ENCODE results near the gene MRPL37. TPM values are rescaled to one million over a fixed set of nuclear protein-coding genes. Genes with fewer than 3 reads are reported as not detected.

MRPL37 gene
- total and polyA plus RNA-seq, 2 of the 4 experiments (the other 2 are of a cell fraction): 42.8 to 132 TPM

- H4K91ac ChIP-seq (ENCODE audit: insufficient read depth, low read depth, low read length): no peak overlapping the region
- no TSS peak for BruUV-seq (replicated peaks)
- no peaks in the 10 kb centered on the region for H3K27me3 ChIP-seq (ENCODE audit: control insufficient read depth, insufficient read depth, low read length)
- POLR2A ChIA-PET (ENCODE audit: unreplicated experiment): no interaction called here
- peaks cover 14% of the 10 kb centered on the region; the same call in 1 of the 2 replicates for H3K9me1 ChIP-seq (ENCODE audit: insufficient read depth, low read length)
- H2BK15ac ChIP-seq (ENCODE audit: low read depth, low read length): no peak overlapping the region
- no CpG with 5 or more reads among the region's 2 CpGs for WGBS, 2 experiments (ENCODE audit: extremely low coverage in 2 of 2, insufficient read length in 1 of 2)
- H2BK120ac ChIP-seq (ENCODE audit: low read depth, low read length): no peak overlapping the region
- H3K14ac ChIP-seq (replicated peaks; ENCODE audit: low read depth, low read length): no peak overlapping the region
- H3K9ac ChIP-seq (ENCODE audit: low read depth, low read length): no peak overlapping the region
- no peak overlapping the region for H3K56ac ChIP-seq (ENCODE audit: extremely low read depth, insufficient read depth, low read length)
- DNase-seq (no peak), ATAC-seq (ENCODE audit: low read depth) (no peak)
- no peak overlapping the region for H2BK20ac ChIP-seq (ENCODE audit: low read depth, low read length)
- no peak overlapping the region for H3K23ac ChIP-seq (ENCODE audit: low read depth, low read length)
- no peak for TF ChIP-seq CEBPB (IDR thresholded peaks at IDR 0.05; ENCODE audit: low read depth, low read length)
- TF ChIP-seq RFX5 (IDR thresholded peaks at IDR 0.05; ENCODE audit: low read depth, low read length): no peak
- TF ChIP-seq RCOR1 (IDR thresholded peaks at IDR 0.05; ENCODE audit: insufficient replicate concordance, low read length): no peak
- no peak for TF ChIP-seq RAD21 (IDR thresholded peaks at IDR 0.05; ENCODE audit: low read length)
- TF ChIP-seq MXI1 (IDR thresholded peaks at IDR 0.05; ENCODE audit: borderline replicate concordance, low read depth, low read length): no peak
- TF ChIP-seq CHD1 (IDR thresholded peaks at IDR 0.05; ENCODE audit: low read depth, low read length): no peak
- no peak for TF ChIP-seq SMC3 (IDR thresholded peaks at IDR 0.05; ENCODE audit: low read depth, low read length)
- TF ChIP-seq BHLHE40 (IDR thresholded peaks at IDR 0.05; ENCODE audit: low read depth, low read length): no peak
- no peak for TF ChIP-seq POLR2A (IDR thresholded peaks at IDR 0.05; ENCODE audit: low read depth, low read length)
- TF ChIP-seq MAZ (IDR thresholded peaks at IDR 0.05; ENCODE audit: borderline replicate concordance, low read depth, low read length): no peak
- TF ChIP-seq, protein P1, sequence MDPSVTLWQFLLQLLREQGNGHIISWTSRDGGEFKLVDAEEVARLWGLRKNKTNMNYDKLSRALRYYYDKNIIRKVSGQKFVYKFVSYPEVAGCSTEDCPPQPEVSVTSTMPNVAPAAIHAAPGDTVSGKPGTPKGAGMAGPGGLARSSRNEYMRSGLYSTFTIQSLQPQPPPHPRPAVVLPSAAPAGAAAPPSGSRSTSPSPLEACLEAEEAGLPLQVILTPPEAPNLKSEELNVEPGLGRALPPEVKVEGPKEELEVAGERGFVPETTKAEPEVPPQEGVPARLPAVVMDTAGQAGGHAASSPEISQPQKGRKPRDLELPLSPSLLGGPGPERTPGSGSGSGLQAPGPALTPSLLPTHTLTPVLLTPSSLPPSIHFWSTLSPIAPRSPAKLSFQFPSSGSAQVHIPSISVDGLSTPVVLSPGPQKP (IDR thresholded peaks at IDR 0.05; ENCODE audit: borderline replicate concordance, low read depth, low read length): no peak
- TF ChIP-seq FOS (IDR thresholded peaks at IDR 0.05; ENCODE audit: low read depth, low read length): no peak
- TF ChIP-seq, protein P2, sequence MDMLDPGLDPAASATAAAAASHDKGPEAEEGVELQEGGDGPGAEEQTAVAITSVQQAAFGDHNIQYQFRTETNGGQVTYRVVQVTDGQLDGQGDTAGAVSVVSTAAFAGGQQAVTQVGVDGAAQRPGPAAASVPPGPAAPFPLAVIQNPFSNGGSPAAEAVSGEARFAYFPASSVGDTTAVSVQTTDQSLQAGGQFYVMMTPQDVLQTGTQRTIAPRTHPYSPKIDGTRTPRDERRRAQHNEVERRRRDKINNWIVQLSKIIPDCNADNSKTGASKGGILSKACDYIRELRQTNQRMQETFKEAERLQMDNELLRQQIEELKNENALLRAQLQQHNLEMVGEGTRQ (IDR thresholded peaks at IDR 0.05; ENCODE audit: low read depth, low read length): no peak
- no peak for TF ChIP-seq MAFK (IDR thresholded peaks at IDR 0.05; ENCODE audit: low read depth, low read length)
- TF ChIP-seq NFE2L2 (IDR thresholded peaks at IDR 0.05; ENCODE audit: low read depth, low read length): no peak
- TF ChIP-seq, protein P3, sequence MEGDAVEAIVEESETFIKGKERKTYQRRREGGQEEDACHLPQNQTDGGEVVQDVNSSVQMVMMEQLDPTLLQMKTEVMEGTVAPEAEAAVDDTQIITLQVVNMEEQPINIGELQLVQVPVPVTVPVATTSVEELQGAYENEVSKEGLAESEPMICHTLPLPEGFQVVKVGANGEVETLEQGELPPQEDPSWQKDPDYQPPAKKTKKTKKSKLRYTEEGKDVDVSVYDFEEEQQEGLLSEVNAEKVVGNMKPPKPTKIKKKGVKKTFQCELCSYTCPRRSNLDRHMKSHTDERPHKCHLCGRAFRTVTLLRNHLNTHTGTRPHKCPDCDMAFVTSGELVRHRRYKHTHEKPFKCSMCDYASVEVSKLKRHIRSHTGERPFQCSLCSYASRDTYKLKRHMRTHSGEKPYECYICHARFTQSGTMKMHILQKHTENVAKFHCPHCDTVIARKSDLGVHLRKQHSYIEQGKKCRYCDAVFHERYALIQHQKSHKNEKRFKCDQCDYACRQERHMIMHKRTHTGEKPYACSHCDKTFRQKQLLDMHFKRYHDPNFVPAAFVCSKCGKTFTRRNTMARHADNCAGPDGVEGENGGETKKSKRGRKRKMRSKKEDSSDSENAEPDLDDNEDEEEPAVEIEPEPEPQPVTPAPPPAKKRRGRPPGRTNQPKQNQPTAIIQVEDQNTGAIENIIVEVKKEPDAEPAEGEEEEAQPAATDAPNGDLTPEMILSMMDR (conservative IDR thresholded peaks at IDR 0.05; ENCODE audit: low read depth, low read length): no peak
- H3K36me3 ChIP-seq (ENCODE audit: control insufficient read depth, insufficient read depth, low read length): peaks cover 29% of the 10 kb centered on the region
- in situ Hi-C loops (cut with MboI; ENCODE audit: low sequenced_read_pairs): no loop called here
- H2AK9ac ChIP-seq (replicated peaks; ENCODE audit: low read depth, low read length, poor library complexity): no peak overlapping the region
- no peak overlapping the region for H4K5ac ChIP-seq (ENCODE audit: low read depth, low read length)
- dilution Hi-C loops (cut with HindIII; ENCODE audit: low sequenced_read_pairs, unreplicated experiment): no loop called here
- intact Hi-C loops (cut with micrococcal nuclease): no loop called here
- H3K9me3 ChIP-seq (ENCODE audit: control insufficient read depth, insufficient read depth, low read length): no peaks in the 10 kb centered on the region
- CTCF ChIA-PET: no interaction called here
- no peaks in the 10 kb centered on the region for H3K79me1 ChIP-seq (ENCODE audit: low read depth in 1 of 2, low read length in 2 of 2)
- no peak overlapping the region for H3K27ac ChIP-seq (ENCODE audit: insufficient read depth, low read length)
- H4K20me1 ChIP-seq (ENCODE audit: insufficient read depth, low read length): no peaks in the 10 kb centered on the region
- H3K4me3 ChIP-seq (ENCODE audit: insufficient read depth, low read depth, low read length): no peak overlapping the region
- no peak overlapping the region for H3K4ac ChIP-seq (ENCODE audit: low read depth, low read length)
- H2AK5ac ChIP-seq (ENCODE audit: low read depth, low read length): no peak overlapping the region
- peaks cover 9% of the 10 kb centered on the region; the same call in 1 of the 2 replicates for H3K4me1 ChIP-seq (ENCODE audit: control insufficient read depth, insufficient read depth, low read length)
- no peak overlapping the region for H4K8ac ChIP-seq (ENCODE audit: low read depth in 2 of 2, low read length in 2 of 2)
- no peak overlapping the region for H3K18ac ChIP-seq (ENCODE audit: low read depth, low read length)
- H2BK5ac ChIP-seq (ENCODE audit: low read depth, low read length, poor library complexity, severe bottlenecking): no peak overlapping the region
- H3K4me2 ChIP-seq (ENCODE audit: low read depth, low read length): no peak overlapping the region
- H2AFZ ChIP-seq (replicated peaks; ENCODE audit: low read length, poor library complexity): no peak overlapping the region
These were observed 34.3 kb downstream of the MRPL37 start for GRCh38 chr1:54234284-54234683.

Data from IMR-90 (cell line).